Measurements from ENCODE around the gene CKB.

The CKB gene

DNA sequence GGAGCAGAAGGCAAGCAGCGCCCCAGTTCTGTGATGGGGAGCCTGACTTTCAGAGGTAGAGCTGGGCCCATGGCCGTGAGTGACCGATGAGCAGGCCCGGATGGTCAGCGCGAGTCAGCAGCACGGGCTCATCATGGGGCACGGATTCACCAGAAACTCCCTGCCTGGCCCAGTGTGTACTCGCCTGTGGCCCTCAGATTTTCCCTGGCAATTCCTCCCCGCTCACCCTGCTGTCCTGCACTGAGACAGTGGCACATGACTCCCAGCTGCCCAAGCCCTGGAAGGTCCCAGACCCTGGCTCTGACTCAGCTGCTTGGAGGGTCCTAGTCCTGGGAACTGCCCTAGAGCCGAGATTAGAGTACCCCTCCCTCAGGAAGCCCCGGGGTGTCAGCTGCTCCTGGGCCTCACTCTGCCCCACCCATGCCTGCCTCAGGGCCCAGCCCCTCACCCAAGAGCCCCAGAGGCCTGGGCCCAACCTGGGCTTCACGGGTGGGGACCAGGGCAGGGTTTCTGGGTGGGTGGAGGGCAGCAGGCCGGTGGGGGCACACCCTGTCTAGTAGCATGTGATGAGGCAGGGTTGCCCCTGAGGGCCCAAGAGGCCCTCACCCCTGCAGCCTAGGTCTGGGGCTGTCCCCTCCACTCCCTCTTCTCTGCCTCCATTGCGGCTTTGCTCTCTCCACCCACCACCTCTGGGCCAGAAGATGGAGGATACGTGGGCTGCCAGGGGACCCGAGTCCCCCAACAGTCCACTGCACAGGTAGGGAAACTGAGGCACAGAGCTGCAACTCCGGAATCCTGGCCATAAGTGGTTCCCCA lies 14.8 kb upstream of the CKB start:
- DNase-seq, result no peak

DNA sequence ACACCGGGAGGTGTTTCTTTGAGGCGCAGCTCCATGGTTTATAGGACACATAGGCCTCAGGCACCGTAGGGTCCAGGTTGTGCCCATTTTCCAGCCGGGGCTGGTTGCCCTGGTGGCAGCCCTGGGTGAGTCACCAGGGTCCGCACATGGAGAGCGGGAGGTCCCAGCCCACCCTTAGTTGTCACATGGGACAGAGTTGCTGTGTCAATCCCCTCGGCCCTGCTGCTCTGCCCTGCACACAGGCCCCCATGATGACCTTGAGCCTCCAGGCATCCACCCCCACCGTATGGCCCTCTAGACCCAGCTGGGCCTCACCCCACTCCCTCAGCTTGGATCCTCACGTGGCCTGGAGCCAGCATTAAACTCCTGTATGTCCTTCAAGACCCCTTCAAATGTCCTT lies 14.1 kb upstream of the CKB start:
- no peak for DNase-seq

DNA sequence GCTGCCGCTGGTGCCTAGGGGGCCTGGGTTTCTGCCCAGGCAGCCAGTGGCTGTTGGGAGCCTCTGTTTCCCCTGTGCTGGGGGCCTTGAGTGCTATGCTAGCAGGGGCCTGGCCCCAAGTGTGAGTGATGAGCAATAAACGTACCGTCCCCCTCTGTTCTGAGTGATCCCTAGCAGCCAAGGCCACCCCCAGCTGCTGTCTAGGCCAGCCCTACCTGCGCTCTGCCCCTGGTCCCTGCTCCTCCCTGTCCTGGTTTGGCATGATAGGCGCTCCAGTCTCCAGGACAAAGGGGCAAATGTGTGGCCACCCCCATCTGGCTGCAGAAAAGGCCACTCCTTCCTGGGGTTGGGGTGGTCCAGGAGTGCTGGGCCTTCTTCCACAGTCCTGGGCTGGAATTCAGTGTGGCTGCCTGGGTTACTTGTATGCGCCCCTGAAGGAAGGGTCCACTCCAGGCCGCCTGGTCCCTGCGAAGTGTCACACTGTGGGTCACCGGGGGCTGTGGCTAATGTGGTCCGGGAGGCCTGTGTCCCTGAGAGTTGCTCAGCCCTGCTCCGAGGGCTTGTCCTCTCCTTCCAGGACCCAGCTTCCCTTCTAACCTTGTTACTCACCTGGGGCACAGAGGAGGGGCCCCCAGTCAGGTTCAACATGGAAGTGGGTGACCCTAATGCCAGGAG lies 13.4 kb upstream of the CKB start:
- DNase-seq, result no peak

DNA sequence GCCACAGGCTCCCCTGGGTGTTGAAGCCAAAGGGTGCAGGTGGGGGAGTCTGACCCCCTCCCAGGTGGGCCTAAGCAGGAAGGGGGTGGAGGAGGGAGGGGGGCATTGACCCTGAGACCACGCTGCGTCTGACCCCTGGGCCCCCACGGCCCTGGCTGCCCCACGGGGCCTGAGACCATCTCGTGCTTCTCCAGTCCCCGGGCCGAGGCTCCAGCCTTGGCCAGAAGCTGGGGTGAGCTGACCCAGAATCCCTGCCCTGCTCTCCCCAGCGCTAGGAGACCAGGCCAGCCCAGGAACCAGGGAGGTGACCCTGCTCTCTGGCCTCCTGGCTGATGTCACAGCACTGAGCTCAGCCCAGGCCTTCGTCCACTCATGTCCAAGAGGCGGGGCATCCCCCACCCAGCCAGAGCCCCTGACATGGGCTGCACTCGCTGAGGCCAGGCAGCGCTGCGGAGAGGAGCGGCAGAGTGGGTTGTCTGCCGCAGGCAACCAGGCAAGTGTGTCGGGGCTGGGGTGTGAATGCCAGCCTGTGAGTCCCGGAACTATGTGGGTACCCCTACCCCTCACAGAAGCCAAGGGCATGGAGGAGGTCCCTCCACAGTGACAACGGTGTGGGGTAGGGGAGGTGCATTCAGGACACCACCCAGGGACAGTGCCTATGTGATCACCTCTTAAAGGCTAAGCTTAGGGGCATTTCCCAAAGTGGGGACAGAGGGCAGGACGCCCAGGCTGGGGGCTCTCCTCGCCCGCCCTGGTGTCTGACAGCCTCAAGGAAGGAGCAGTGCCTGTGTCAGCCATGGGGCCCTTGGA lies 12.7 kb upstream of the CKB start:
- no peak for DNase-seq

DNA sequence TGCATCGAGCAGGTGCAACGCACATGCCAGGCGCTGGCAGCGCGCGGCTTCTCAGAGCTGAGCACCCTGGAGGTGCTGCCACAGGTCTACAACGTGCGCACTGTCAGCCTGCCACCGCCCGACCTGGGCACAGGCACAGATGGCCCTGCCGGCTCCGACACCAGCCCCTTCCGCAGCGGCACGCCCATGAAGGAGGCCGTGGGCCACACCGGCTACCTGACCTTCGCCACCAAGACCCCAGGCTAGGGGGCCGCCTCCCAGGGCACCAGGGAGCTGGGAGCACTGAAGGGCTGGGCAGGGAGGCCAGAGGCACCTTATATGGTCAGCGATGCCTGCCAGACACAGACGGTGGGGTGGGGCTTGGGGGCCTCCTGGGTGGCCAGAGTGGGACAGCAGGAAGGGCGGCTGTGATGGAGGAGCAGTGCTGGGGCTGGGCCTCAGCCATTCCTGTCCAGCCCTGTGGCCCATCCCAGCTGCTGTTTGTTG lies 12.0 kb upstream of the CKB start:
- DNase-seq, result no peak

DNA sequence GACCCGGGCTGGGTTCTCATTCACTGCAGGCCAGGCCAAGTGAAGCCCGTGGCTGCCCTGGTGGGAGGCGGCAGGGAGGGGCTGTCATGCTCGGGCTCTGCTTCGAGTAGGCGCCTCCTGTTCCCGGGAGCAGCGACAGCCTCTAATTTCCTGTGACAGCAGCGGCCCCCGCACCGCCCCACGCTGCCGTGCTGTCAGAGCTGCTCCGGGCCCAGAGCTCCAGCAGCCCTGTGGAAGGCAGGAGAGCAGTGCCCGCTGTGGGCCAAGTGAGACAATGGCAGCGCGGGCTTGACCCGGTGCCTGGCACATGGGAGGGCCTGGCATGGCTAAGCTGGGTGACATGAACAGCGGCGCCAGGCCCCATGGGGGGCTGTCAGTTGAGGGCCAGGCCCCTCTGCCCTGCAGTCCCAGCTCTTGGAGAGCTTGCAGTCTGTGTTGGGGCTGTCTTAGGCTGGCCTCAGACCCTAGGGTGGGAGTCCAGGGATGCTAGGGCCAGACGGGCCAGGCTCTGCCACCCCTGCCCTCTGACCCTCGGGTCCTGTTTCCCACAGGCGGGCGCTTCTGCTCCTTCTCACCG lies 11.5 kb upstream of the CKB start:
- no peak for DNase-seq

DNA sequence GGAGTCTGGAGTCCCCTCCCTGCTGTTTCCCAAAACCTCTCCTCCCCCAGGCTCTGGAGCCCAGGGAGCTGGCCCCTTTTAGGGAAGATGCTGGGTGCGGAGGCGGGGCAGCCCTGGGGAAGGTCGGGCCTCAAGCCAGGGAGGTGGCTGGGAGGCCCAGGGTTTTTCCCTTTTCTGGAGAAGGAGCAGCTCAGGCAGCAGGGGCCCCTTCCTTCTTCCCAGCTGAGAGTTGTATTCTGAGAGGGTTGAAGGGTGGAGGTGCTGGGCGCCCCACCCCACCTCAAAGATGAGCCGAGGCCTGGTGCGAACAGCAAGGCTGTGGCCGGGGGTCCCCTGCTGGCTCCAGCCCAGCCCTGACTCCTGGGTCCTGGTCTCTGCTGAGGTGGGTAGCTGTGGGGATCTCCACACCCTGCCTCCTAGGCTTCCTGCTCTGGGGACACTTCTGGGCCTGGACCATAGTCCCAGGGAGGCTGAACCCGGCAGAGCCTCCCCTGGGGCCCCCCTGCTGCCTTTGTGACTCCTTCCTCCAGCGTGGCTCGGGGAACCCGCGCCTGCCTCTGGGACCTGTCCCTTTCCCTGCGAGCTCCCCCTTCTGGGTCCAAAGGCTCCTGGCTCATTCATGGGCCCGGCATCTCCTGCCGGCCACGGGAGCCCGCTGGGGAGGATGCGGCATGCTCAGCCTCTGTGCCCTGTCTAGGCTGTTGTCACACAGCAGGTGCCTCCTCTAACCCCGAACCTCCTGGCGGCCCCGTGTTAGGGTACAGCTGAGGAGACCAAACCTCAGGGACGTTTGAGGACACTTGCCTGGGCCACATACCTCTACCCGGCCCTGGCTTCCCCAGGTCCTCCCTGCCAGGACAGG lies 10.7 kb upstream of the CKB start:
- no peak for DNase-seq

DNA sequence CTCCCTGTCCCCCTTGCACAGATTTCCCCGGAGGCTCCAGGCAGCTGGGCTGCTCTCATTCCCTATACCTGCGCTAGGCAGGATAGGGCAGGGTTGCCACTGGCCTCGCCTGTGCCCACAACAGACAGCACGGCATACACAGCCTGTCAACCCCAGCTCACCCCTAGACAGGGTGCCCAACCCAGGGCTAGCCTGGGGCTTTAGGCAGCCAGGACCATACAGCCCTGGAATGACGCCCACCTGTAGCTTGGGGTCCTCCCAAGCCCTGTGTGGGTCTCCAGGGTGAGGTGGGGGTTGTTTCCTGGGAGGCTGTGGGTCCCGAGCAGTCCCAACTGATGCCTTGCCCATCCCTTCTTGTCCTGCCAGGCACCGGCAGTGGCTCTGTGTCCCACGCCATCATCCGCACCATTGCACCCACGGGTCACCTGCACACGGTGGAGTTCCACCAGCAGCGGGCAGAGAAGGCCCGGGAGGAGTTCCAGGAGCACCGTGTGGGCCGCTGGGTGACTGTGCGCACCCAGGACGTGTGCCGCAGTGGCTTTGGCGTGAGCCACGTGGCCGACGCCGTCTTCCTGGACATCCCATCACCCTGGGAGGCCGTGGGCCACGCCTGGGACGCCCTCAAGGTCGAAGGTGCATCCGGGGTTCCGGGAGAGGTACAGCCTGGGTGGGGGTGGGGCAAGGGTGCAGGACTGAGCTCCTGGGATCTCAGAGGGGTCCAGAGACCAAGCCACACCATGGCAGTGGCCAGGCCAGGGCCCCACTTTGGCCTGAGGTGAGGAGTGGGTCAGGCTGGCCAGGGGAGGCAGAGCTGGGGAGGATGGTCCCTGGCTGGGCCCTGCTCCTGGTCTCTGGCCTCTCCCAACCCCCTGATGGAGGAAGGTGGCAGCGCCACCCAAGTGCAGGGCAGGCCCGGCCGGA lies 9.8 kb upstream of the CKB start:
- DNase-seq, result no peak

DNA sequence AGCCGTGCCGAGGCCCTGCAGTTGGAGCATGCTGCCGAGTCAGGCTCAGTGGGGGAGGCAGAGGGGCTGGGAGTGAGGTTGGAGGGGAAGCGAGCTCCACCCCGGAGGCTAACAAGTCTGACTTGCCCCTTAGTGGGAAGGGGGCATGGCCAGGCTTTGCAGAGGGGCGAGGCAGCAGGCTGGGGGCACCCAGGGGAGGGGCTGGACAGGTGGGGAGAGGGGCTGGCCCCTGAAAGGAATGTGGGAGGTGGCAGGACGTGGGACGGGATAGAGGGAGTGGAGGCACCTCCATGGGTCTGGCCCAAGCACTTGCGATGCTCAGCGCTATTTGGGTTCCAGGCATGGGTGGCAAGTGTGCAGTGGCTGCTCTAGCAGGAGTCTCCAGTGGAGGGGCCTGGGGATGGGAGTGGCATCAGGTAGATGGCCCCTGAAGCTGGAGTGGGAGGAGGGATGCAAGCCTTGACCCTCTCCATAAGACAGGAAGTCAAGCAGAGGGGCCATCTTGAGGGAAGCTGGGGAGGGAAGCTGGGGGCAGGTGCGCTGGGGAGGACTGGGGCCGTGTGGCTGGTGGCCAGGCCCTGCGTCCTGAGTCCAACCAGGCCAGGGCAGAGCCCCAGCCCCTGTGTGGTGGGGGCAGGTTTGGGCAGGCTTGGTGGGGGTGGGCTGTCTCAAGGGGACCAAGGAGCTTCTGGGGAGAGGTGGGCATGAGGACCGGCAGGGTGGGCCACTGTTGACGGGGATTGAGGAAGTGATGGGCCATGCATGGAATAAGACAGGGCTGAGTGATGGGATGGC lies 9.0 kb upstream of the CKB start:
- DNase-seq, result no peak

DNA sequence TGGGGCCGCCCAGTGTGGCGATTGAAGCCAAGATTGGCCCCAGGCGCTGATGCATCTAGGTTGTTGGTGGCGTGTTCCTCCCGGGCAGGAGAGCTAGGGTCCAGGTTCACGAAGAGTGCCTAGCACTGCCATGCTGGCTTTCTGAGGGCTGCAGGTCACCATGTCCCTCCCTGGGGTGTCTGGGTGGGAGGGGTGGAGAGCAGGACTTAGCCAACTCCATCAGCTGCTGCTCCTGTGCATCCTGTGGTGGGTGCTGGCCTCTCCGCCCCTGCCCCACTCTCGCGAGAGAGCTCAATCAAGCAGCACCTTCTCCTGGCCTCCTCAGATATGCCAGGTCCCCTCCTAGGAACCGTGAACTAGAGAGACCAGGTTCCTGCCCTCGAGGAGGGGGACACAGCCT lies 8.2 kb upstream of the CKB start:
- DNase-seq, result no peak

DNA sequence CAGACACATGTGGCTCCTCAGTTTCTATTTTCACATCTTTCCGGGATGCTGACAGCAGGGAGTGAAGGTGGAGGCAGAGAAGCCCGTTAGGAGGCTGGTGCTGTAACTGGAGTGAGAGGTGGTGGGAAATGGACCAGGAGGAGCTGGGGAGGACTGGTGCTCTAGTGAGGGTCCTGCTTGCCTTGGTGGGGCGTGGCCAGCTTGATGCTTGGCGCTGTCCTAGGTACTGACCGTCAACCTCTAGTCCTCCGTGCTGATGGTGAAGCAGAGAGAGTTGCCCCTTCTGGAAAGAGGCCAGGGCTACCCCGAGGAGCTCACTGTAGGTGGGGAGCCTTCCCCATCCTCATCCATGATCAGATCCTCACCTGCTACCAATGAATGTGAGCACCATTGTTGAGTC lies 7.8 kb upstream of the CKB start:
- DNase-seq, result no peak

DNA sequence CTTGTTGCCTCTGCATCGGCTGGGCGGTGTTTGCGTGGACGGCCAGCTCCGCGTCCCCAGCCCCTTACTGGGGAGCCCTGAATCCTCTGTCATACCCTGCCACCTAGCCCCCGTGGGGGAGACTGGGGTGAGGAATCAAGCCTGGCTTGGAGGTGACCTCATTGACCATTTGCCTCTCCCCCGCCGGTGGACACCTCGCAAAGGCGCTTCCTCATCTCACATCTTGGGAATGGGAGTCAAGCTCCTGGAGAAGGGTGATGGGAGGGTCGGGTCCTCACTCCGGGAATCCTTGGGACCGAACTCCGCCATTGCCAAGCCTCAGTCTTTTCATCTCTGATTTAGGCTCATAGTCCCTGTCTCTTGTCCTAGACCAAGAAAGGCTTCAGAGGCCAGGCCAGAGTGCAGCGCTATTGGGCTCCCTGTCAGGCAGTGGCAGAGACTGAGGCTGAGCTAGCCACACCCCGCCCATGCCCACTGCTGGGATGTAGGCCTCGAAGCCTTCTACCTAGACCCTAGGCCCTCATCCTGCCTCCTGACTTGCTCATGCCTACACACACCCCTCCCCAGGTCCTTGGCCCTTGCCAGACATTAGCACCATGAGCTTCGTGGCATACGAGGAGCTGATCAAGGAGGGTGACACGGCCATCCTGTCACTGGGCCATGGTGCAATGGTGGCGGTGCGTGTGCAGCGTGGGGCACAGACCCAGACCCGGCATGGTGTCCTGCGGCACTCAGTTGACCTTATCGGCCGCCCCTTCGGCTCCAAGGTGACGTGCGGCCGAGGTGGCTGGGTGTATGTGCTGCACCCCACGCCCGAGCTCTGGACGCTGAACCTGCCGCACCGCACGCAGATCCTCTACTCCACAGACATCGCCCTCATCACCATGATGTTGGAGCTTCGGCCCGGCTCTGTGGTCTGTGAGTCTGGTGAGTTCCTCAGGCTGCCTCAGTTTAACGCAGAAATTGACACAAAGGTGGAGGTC lies 7.0 kb upstream of the CKB start:
- DNase-seq, result no peak

DNA sequence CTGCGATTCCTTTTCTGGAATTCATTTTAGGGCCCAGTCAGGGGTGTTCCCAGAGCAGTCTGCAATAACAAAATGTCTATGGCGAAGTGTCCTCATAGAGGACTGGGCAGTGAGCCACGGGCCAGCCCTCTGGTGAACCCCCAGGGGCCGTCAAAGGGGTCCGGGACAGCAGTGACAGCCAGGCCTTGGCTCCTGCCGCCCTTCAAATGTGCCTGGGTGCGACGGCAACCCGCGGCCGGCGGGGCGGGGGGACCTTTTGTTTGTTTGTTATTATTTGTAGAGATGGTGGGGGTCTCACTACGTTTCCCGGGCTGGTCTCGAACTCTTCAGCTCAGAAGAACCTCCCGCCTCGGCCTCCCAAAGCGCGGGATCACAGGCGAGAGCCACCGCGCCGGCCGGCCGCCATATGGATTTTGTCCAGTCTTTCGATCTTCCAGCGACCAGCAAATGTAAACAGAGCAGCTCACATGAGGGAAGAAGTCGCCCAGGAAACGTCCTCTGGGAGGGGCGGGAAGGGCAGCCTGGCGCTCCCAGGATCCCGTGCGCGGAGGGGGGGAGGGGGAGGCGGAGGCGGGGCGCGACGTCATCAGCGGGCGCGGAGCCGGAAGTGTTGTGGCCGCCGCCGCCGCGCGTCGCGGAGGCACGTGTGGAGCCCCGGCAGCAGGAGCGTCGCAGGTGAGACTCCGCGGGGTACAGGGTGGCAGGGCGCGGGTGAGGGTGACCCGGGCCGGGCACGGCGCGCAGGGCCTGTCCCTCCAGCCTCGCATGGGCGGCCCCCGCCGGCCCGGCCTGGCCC lies 6.2 kb upstream of the CKB start, which contains the start of gene TRMT61A:
TRMT61A (plus strand) TSS at position 610 of the 796 bp plus-strand sequence. CDS start 783 bp downstream, outside the sequence.
- DNase-seq, result peak; percentile 66

DNA sequence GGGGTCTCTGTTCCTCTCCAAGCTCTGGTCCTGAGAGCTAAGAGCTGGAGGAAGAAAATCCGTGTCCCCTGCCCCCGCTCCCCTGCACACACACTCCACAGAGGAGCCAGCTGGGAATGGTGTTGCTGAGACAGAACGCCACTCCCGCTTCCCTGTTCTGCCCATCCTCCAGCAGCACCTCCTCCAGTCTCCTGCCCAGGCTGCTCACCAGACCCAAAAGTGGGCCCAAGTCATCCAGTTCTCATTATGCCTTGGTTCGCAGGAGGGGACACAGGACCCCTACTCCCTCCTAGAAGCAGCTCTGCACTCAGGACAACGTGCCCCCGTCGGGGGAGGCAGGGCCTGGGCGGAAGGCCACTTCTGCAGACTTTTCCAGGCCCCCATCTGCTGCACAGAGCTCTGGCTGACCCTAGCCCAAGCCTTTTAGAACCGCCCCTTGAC lies 5.5 kb upstream of the CKB start:
- DNase-seq, result no peak

DNA sequence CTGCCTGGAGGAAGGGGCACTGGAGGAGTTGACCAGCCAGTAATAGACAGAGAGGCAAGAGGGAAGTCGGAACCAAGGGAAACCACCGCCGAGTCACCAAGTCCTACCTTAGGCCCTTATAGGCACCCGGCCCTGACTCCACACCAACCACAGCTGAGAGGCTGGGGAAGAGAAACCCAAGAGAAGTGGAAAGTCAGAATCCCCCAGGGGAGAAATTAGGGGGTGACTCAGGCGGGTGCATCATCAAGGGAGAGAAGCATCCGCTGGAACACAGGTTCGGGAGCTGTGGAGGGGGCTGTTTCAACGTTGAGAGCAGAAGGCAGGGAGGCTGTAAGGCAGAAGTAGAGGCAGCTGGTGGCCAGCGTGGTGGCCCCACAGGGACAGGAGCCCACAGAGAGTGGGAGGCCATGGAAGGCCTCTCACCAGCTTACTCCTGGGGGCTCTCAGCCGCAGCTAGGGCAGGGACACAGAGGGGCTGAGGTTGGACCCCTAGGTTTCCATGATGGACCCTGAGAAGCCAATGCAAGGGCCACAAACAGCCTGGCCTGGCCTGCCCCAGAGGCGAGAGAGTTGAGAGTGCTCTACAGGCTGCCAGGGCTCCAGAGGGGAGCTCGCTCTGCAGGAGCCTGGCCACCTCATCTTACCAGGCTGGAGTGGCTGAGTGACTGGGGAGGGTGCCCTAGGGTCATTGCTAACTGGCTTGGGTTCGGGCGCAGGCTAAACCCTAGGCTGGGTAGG lies 4.9 kb upstream of the CKB start:
- DNase-seq, result no peak

DNA sequence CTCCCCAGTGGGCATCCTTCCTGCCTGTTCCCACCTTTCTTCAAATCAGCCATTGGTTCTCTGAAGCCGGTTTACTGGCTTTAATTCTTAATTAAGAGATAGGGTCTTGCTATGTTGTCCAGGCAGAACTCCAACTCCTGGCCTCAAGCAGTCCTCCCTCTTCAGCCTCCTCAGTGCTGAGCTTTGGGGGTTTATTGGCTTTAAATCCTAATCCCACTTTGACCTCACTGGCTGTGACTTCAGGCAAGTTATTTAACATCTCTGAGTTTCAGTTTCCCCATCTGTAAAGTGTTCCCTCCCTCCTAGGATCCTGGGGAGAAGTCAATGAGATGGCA lies 4.3 kb upstream of the CKB start:
- no peak for DNase-seq

DNA sequence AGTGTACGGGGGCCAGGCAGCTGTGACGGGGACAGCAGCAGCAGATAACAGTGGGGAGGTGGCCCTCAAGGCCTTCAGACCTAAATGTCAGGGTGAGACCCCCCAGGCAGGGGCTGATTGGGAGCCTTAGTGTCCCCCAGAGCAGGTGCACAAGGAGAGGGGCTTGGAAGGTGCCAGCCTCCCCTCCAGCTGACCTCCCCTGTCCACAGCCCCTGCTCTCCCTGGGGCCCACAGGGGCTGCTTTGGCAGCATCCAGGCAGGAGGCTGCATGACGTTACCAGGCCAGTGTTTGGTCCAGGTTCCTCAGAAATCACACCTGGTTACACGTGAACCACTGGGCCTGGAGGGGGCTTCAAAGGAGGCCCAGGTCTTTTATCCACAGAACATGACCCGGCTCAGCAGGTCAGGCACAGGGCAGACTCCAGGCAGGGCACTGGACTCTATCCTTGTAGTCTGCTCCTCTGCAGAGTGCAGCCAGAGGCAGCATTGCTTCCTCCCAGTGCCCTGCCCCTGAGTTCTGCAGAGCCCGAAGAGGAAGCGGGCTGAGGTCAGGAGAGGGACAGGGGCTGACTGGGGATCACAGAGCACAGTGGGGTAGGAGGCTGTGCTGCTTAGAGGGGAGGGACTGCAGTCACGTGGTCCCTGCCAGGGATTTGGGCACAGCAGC lies 3.8 kb upstream of the CKB start:
- no peak for DNase-seq
